SK-N-SH (cell line): ENCODE data around the gene TMEM198. TPM values are rescaled to one million over a fixed set of nuclear protein-coding genes. Genes with fewer than 3 reads are reported as not detected.

ENCODE experiments used
- CTCF ChIA-PET: fragments of 300-600, 350-600 bp; formaldehyde crosslinking; extraction: SDS; loops from one replicate; lab custom pipeline; 2021; lab: Yijun Ruan, JAX
- POLR2A ChIA-PET: fragments of 350-600 bp; sonication (Branson Sonifier 250); formaldehyde crosslinking; extraction: SDS; loops from one replicate; lab custom pipeline; 2020; ENCODE audit warnings: antibody characterized with exemption, inconsistent platforms; lab: Yijun Ruan, JAX
- DNase-seq: peaks from one replicate; pipeline ENCODE4 v3.0.0; 2012
- H2AFZ ChIP-seq: fragments of 200-600 bp; sonication (generic); 2 replicates; pipeline ENCODE4 v1.8.1; 2016; ENCODE audit warnings: antibody characterized with exemption, mild to moderate bottlenecking, low read depth
- H3F3A ChIP-seq: fragments of 200-600 bp; sonication (generic); replicated peaks from 2 replicates; pipeline ENCODE3; 2016; ENCODE audit warnings: antibody characterized with exemption, mild to moderate bottlenecking; ENCODE audit not compliant: insufficient read depth
- H3K27ac ChIP-seq, 2 experiments: fragments of 200-500 bp in 1 of 2; fragments of 200-600 bp in 1 of 2; sonication (Bioruptor generic) in 1 of 2; sonication (generic), shearing (Covaris generic) in 1 of 2; 2 replicates each; pipeline versions ENCODE4 v1.5.1 to v1.6.1; 2014 to 2016; ENCODE audit warnings: low read depth in 2 of 2, inconsistent platforms in 1 of 2, low read length in 1 of 2, mild to moderate bottlenecking in 1 of 2, mixed read lengths in 1 of 2
- H3K27me3 ChIP-seq: fragments of 200-600 bp; sonication (generic), shearing (Covaris generic); 2 replicates; pipeline ENCODE4 v1.6.1; 2016; ENCODE audit warnings: mixed run types; ENCODE audit not compliant: insufficient read depth
- H3K36me3 ChIP-seq, 2 experiments: fragments of 200-500 bp in 1 of 2; fragments of 200-600 bp in 1 of 2; sonication (Bioruptor generic) in 1 of 2; sonication (generic) in 1 of 2; replicated peaks in 1 of 2; 2 replicates each; pipeline versions ENCODE3 to v1.5.1; 2014 to 2016; ENCODE audit warnings: low read length in 1 of 2, mild to moderate bottlenecking in 1 of 2; ENCODE audit not compliant: insufficient read depth in 2 of 2, control insufficient read depth in 1 of 2
- H3K4me1 ChIP-seq, 2 experiments: fragments of 200-500 bp in 1 of 2; fragments of 200-600 bp in 1 of 2; sonication (Bioruptor generic) in 1 of 2; sonication (generic), shearing (Covaris generic) in 1 of 2; 2 replicates each; pipeline versions ENCODE4 v1.5.1 to v1.6.1; 2014 to 2016; ENCODE audit warnings: low read depth in 1 of 2, low read length in 1 of 2, mixed run types in 1 of 2; ENCODE audit not compliant: insufficient read depth in 2 of 2, control insufficient read depth in 1 of 2
- H3K4me2 ChIP-seq: fragments of 200-600 bp; sonication (generic), shearing (Covaris generic); 2 replicates; pipeline ENCODE4 v1.6.1; 2017; ENCODE audit warnings: mixed run types
- H3K4me3 ChIP-seq, 2 experiments: fragments of 200-500 bp in 1 of 2; fragments of 200-600 bp in 1 of 2; sonication (Bioruptor generic) in 1 of 2; sonication (generic), shearing (Covaris generic) in 1 of 2; 2 replicates each; pipeline versions ENCODE4 v1.5.1 to v1.8.1; 2014 to 2016; ENCODE audit warnings: low read depth in 2 of 2, inconsistent platforms in 1 of 2, low read length in 1 of 2, mild to moderate bottlenecking in 1 of 2, mixed read lengths in 1 of 2, moderate library complexity in 1 of 2
- H3K79me2 ChIP-seq: fragments of 200-600 bp; sonication (generic); 2 replicates; pipeline ENCODE4 v1.8.1; 2017; ENCODE audit warnings: mild to moderate bottlenecking; ENCODE audit not compliant: insufficient read depth
- H3K9ac ChIP-seq: fragments of 200-600 bp; sonication (generic); 2 replicates; pipeline ENCODE4 v1.6.1; 2017; ENCODE audit warnings: mixed run types
- H3K9me2 ChIP-seq: fragments of 200-600 bp; sonication (generic); 2 replicates; pipeline ENCODE4 v1.6.1; 2017; ENCODE audit warnings: mixed run types
- H3K9me3 ChIP-seq: fragments of 200-600 bp; sonication (generic); 2 replicates; pipeline ENCODE4 v1.6.1; 2017; ENCODE audit warnings: mixed run types, mild to moderate bottlenecking, moderate library complexity
- H4K20me1 ChIP-seq: fragments of 200-600 bp; sonication (generic); 2 replicates; pipeline ENCODE4 v1.6.1; 2017; ENCODE audit warnings: mild to moderate bottlenecking, mixed run types; ENCODE audit not compliant: insufficient read depth
- CHD2 ChIP-seq: fragments of 150-350 bp; IDR thresholded peaks from 2 replicates; pipeline ENCODE4 v1.6.1; 2018; ENCODE audit warnings: low read length; ENCODE audit not compliant: partially characterized antibody
- ELF1 ChIP-seq: IDR thresholded peaks from 2 replicates; pipeline ENCODE4 v1.4.0; 2012
- EP300 ChIP-seq, 2 experiments: IDR thresholded peaks; 2 replicates each; pipeline versions ENCODE4 v1.4.0 to v1.6.1; 2012; ENCODE audit warnings: borderline replicate concordance in 1 of 2, low read depth in 1 of 2, low read length in 1 of 2
- EZH2phosphoT487 ChIP-seq: fragments of 200-600 bp; sonication (generic); IDR thresholded peaks from 2 replicates; pipeline ENCODE4 v1.6.1; 2017; ENCODE audit warnings: low read depth, mixed run types, mild to moderate bottlenecking, antibody characterized with exemption, moderate library complexity, borderline replicate concordance
- GABPA ChIP-seq: IDR thresholded peaks from 2 replicates; pipeline ENCODE4 v1.4.0; 2012; ENCODE audit warnings: low read depth, mild to moderate bottlenecking
- NFIC ChIP-seq: IDR thresholded peaks from 2 replicates; pipeline ENCODE4 v1.4.0; 2012; ENCODE audit warnings: borderline replicate concordance
- NRF1 ChIP-seq: IDR thresholded peaks from 2 replicates; pipeline ENCODE4 v1.6.1; 2012; ENCODE audit warnings: low read depth, mild to moderate bottlenecking, low read length
- SMC3 ChIP-seq: IDR thresholded peaks from 2 replicates; pipeline ENCODE4 v1.6.1; 2012; ENCODE audit warnings: low read depth, low read length, improper control_type of control experiment
- TCF12 ChIP-seq: IDR thresholded peaks from 2 replicates; pipeline ENCODE4 v1.4.0; 2012
- YY1 ChIP-seq: IDR thresholded peaks from 2 replicates; pipeline ENCODE4 v1.4.0; 2012; ENCODE audit warnings: low read depth, mild to moderate bottlenecking
- ZBTB33 ChIP-seq: IDR thresholded peaks from 2 replicates; pipeline ENCODE4 v1.4.0; 2012; ENCODE audit warnings: low read depth, borderline replicate concordance
- WGBS: methylation state at CpG from one replicate; pipeline ENCODE4 v1.1.6; 2017; ENCODE audit warnings: low lambda C conversion rate; 5-methylcytosine and 5-hydroxymethylcytosine counted together
- polyA plus RNA-seq, 3 experiments: library from polyadenylated mRNA; depleted of rRNA; stranded (reverse); fragments of >200 nt; gene quantifications; 2 replicates each; pipeline ENCODE4 v1.2.3, GENCODE V29; 2012
- TF ChIP-seq, protein P1 (sequence below): IDR thresholded peaks from 2 replicates; pipeline ENCODE4 v1.4.0; 2012; ENCODE audit warnings: low read depth
- TF ChIP-seq, protein P2 (sequence below): IDR thresholded peaks from 2 replicates; pipeline ENCODE4 v1.6.1; 2012; ENCODE audit warnings: mild to moderate bottlenecking, low read depth, low read length, moderate library complexity

TMEM198 gene
- polyA plus RNA-seq, 1 of the 3 experiments (the other 2 are of a cell fraction) = 4.7 TPM

DNA sequence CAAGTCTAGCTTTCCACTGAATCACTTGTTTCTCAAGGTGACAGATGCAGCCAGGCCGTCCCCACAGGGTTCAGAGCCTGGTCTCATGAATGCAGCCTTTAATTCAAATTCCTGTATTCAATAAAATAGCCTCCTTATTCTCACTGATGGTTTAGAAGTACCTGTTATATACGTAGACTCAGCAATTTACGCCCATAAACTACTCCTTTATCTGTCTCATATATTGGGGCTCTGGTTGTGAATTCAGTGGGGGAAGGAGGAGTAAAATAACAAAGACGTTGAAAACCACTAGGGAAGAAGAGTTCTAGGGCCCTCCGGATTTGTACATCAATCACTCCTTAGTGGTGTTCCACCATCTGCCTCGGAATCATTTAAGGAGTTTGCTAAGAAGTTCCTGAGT lies 25.8 kb downstream of the TMEM198 start (continued):
- no peak for TF ChIP-seq ZBTB33

DNA sequence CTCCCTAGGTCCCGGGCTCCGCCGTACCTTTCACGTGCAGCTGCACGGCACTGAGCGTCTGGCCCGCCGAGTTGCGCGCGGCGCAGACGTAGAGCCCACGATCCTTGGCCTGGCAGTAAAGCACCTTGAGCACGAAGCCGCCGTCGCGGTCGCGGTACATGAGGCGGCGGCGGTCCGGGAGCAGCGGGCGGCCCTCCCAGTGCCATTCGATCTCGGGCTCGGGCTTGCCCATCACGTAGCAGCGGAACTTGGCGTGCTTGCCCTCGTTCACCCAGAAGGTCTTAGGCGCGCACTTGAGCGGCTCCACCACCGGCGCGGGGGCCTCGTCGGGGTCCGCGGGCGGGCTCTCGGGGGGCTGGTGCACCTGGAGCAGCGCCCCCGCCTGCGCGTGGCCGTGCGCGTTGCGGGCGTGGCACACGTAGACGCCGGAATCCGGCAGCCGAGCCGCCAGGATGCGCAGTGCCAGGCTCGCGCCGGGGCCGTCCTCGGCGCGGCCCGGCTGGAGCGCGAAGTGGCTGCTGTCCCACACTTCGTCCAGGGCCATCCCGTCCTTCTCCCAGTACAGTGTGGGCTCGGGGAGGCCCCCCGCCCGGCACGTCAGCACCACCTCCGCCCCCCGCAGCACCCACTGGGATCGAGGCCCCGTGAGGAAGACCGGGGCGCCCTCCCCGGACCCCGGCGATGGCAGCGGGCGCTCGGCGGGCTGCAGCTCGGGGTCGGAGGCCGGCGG lies 26.5 kb downstream of the TMEM198 start:
- H3K27ac ChIP-seq = peak overlapping the region in 1 of 2 experiments; percentile 76; a peak in 2 of 4 replicates
- ChIA-PET POLR2A (interaction anchor here (0.6 to 3.8 kb wide), 10 partner anchors 8 to 72 kb away, joined by 3 to 56 read pairs (median 9); partner anchors contain the start of genes CHPF, STK11IP and TMEM198), CTCF (interaction anchor here (0.7 to 5.5 kb wide), 9 partner anchors 8 to 75 kb away, joined by 3 to 48 read pairs (median 9); partner anchors contain the start of gene STK11IP)
- no peaks in the 10 kb centered on the region for H4K20me1 ChIP-seq
- WGBS = 11% methylated on average over 21 of the region's 95 CpGs
- no peak for TF ChIP-seq TCF12
- TF ChIP-seq, protein P1, sequence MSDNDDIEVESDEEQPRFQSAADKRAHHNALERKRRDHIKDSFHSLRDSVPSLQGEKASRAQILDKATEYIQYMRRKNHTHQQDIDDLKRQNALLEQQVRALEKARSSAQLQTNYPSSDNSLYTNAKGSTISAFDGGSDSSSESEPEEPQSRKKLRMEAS = 0 out of 2 replicates have a peak, but pooled peaks have one; percentile 22
- TF ChIP-seq YY1 = no peak
- peak; percentile 21; the same call in 1 of the 2 replicates for TF ChIP-seq GABPA
- TF ChIP-seq, protein P2, sequence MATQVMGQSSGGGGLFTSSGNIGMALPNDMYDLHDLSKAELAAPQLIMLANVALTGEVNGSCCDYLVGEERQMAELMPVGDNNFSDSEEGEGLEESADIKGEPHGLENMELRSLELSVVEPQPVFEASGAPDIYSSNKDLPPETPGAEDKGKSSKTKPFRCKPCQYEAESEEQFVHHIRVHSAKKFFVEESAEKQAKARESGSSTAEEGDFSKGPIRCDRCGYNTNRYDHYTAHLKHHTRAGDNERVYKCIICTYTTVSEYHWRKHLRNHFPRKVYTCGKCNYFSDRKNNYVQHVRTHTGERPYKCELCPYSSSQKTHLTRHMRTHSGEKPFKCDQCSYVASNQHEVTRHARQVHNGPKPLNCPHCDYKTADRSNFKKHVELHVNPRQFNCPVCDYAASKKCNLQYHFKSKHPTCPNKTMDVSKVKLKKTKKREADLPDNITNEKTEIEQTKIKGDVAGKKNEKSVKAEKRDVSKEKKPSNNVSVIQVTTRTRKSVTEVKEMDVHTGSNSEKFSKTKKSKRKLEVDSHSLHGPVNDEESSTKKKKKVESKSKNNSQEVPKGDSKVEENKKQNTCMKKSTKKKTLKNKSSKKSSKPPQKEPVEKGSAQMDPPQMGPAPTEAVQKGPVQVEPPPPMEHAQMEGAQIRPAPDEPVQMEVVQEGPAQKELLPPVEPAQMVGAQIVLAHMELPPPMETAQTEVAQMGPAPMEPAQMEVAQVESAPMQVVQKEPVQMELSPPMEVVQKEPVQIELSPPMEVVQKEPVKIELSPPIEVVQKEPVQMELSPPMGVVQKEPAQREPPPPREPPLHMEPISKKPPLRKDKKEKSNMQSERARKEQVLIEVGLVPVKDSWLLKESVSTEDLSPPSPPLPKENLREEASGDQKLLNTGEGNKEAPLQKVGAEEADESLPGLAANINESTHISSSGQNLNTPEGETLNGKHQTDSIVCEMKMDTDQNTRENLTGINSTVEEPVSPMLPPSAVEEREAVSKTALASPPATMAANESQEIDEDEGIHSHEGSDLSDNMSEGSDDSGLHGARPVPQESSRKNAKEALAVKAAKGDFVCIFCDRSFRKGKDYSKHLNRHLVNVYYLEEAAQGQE = no peak
- peak; percentile 15; the same call in 1 of the 2 replicates for TF ChIP-seq SMC3
- no peak for TF ChIP-seq EZH2phosphoT487
- TF ChIP-seq CHD2 = no peak
- TF ChIP-seq ELF1 = no peak
- TF ChIP-seq NRF1 = peak; percentile 58
- no peak for TF ChIP-seq NFIC
- no peak for TF ChIP-seq EP300 (IDR thresholded peaks at IDR 0.05; ENCODE audit: borderline replicate concordance in 1 of 2, low read depth in 1 of 2, low read length in 1 of 2)
- peak overlapping the region; percentile 97; the same call in 1 of the 2 replicates for H2AFZ ChIP-seq
- peaks cover 6% of the 10 kb centered on the region for H3F3A ChIP-seq
- H3K9me2 ChIP-seq = no peaks in the 10 kb centered on the region
- peak overlapping the region; percentile 65 to 82 for H3K4me3 ChIP-seq
- H3K36me3 ChIP-seq = peaks cover 8 to 26% of the 10 kb centered on the region in 2 experiments
- peaks cover 3 to 21% of the 10 kb centered on the region in 2 experiments; a peak in 1 of 4 replicates for H3K4me1 ChIP-seq
- H3K27me3 ChIP-seq = no peaks in the 10 kb centered on the region
- peak; percentile 83 for DNase-seq
- H3K79me2 ChIP-seq = peaks cover 4% of the 10 kb centered on the region; the same call in 1 of the 2 replicates
- H3K9ac ChIP-seq = peak overlapping the region; percentile 69
- peak overlapping the region; percentile 81 for H3K4me2 ChIP-seq
- no peaks in the 10 kb centered on the region for H3K9me3 ChIP-seq
